Measurements from ENCODE around the gene CEACAM8.

The CEACAM8 gene

GRCh38 chr19:42606660-42607351 is 12.1 kb upstream of the CEACAM8 start:
- H3K4me3 ChIP-seq (ENCODE audit: low read depth in 1 of 2, low read length in 2 of 2) = no peak overlapping the region
- H3K9ac ChIP-seq (ENCODE audit: low read length) = no peak overlapping the region
- no peak overlapping the region for H3K27ac ChIP-seq (ENCODE audit: low read depth, low read length)
- no peaks in the 10 kb centered on the region for H3K4me1 ChIP-seq (ENCODE audit: insufficient read depth, low read length)
- H3K27me3 ChIP-seq (ENCODE audit: control insufficient read depth in 1 of 2, insufficient read depth in 2 of 2, low read length in 2 of 2) = no peaks in the 10 kb centered on the region
- no peaks in the 10 kb centered on the region for H3K36me3 ChIP-seq (ENCODE audit: insufficient read depth, low read length)
- no peaks in the 10 kb centered on the region for H3K9me3 ChIP-seq (ENCODE audit: low read length)

- Histone ChIP-seq H3K9me3 (ENCODE audit: low read length) (no peaks in the 10 kb centered on the region), H3K36me3 (ENCODE audit: insufficient read depth, low read length) (no peaks in the 10 kb centered on the region), H3K27me3 (ENCODE audit: control insufficient read depth in 1 of 2, insufficient read depth in 2 of 2, low read length in 2 of 2) (no peaks in the 10 kb centered on the region), H3K9ac (ENCODE audit: low read length) (no peak overlapping the region), H3K4me1 (ENCODE audit: insufficient read depth, low read length) (no peaks in the 10 kb centered on the region), H3K27ac (ENCODE audit: low read depth, low read length) (no peak overlapping the region), H3K4me3 (ENCODE audit: low read depth in 1 of 2, low read length in 2 of 2) (no peak overlapping the region)
These were observed 7.2 kb upstream of the CEACAM8 start for GRCh38 chr19:42601811-42602443.

DNA sequence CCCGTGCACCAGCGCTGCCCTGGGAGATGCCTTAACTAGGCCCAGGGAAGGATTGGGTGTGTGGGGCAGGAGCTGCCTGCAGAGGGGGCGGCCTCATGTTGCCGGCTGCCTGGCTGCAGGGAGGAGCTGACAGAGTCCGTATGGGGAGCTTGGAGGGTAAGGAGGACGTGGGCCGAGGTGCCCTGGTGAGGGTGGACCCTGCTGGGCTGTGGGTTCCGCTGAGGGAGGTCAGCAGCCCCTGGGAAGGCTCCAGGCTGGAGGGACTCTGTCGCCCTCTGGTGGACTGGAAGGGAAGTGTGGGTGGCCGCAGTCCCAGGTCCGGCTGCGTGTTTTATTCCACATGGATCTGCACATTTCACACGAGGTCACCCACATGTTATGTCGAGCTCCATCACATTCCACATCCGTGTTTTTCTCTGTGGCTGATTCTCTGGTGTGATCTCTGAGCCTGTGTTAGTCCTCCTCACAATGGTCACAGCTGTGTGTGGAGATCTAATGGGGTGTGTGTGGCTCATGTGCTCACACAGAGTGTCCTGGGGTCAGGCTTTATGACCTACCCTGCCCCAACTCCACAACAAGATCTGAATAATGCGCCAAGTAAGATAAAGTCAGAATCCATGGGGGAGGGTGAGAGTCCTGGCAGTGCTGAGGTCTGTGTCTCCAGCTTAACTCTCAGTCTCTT is 1.8 kb upstream of the CEACAM8 start:
- Histone ChIP-seq H3K4me3 (ENCODE audit: low read depth in 1 of 2, low read length in 2 of 2) (no peak overlapping the region), H3K9ac (ENCODE audit: low read length) (no peak overlapping the region), H3K9me3 (ENCODE audit: low read length) (no peaks in the 10 kb centered on the region), H3K4me1 (ENCODE audit: insufficient read depth, low read length) (no peaks in the 10 kb centered on the region), H3K27me3 (ENCODE audit: control insufficient read depth in 1 of 2, insufficient read depth in 2 of 2, low read length in 2 of 2) (peaks cover 0 to 8% of the 10 kb centered on the region in 2 donors), H3K27ac (ENCODE audit: low read depth, low read length) (no peak overlapping the region), H3K36me3 (ENCODE audit: insufficient read depth, low read length) (no peaks in the 10 kb centered on the region)

- Histone ChIP-seq H3K9me3 (ENCODE audit: low read length) (no peaks in the 10 kb centered on the region), H3K4me1 (ENCODE audit: insufficient read depth, low read length) (no peaks in the 10 kb centered on the region), H3K36me3 (ENCODE audit: insufficient read depth, low read length) (no peaks in the 10 kb centered on the region), H3K27me3 (ENCODE audit: control insufficient read depth in 1 of 2, insufficient read depth in 2 of 2, low read length in 2 of 2) (peaks cover 0 to 8% of the 10 kb centered on the region in 2 donors), H3K9ac (ENCODE audit: low read length) (no peak overlapping the region), H3K27ac (ENCODE audit: low read depth, low read length) (no peak overlapping the region), H3K4me3 (ENCODE audit: low read depth in 1 of 2, low read length in 2 of 2) (no peak overlapping the region)
These were observed 937 bp upstream of the CEACAM8 start for GRCh38 chr19:42595550-42596172.

- no peak overlapping the region for H3K9ac ChIP-seq (ENCODE audit: low read length)
- H3K4me3 ChIP-seq (ENCODE audit: low read depth in 1 of 2, low read length in 2 of 2) = no peak overlapping the region
- H3K9me3 ChIP-seq (ENCODE audit: low read length) = no peaks in the 10 kb centered on the region
- H3K36me3 ChIP-seq (ENCODE audit: insufficient read depth, low read length) = no peaks in the 10 kb centered on the region
- no peak overlapping the region for H3K27ac ChIP-seq (ENCODE audit: low read depth, low read length)
- H3K4me1 ChIP-seq (ENCODE audit: insufficient read depth, low read length) = no peaks in the 10 kb centered on the region
- H3K27me3 ChIP-seq (ENCODE audit: control insufficient read depth in 1 of 2, insufficient read depth in 2 of 2, low read length in 2 of 2) = no peaks in the 10 kb centered on the region
These were observed 4.9 kb downstream of the CEACAM8 start for GRCh38 chr19:42589792-42590191.

DNA sequence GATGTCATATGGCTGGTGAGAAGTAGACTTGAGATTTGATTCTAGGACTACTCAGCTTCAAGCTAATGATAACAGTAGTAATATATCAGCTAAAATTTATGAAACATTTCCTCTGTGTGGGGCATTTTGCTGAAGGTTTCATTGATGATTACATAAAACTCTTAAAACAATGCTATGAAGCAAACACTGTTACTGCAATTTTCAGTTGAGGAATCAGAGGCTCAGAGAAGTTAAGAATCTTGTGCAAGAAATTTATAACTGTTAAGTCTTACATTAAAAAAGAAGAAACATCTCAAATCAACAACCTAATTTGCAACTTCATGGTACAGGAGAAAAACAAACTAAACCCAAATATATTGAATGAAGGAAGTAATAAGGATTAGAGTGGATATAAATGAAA is 10.3 kb downstream of the CEACAM8 start:
- H3K9me3 ChIP-seq (ENCODE audit: low read length) = no peaks in the 10 kb centered on the region
- no peak overlapping the region for H3K9ac ChIP-seq (ENCODE audit: low read length)
- no peak overlapping the region for H3K27ac ChIP-seq (ENCODE audit: low read depth, low read length)
- no peaks in the 10 kb centered on the region for H3K4me1 ChIP-seq (ENCODE audit: insufficient read depth, low read length)
- H3K4me3 ChIP-seq (ENCODE audit: low read depth in 1 of 2, low read length in 2 of 2) = no peak overlapping the region
- H3K36me3 ChIP-seq (ENCODE audit: insufficient read depth, low read length) = no peaks in the 10 kb centered on the region
- H3K27me3 ChIP-seq (ENCODE audit: control insufficient read depth in 1 of 2, insufficient read depth in 2 of 2, low read length in 2 of 2) = no peaks in the 10 kb centered on the region

DNA sequence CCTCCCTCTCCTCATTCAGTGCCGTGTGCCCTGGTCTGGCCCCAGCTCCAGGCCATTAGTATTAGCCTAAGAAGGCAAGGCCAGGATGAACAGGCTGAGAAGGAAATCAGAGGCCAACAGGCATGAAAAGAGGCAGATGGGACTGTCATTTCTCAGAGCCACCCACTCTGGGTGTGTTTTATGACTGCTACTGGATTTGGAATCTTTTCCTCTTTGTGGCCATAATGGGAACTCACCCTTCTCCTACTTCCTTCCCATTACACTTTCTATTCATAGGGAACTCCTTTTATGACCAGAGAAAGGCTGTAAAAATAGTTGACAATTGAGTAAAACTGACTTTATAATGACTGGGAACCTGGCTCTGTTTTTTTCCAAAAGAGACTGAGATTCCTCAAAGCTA is 17.7 kb downstream of the CEACAM8 start:
- Histone ChIP-seq H3K9me3 (ENCODE audit: low read length) (no peaks in the 10 kb centered on the region), H3K36me3 (ENCODE audit: insufficient read depth, low read length) (no peaks in the 10 kb centered on the region), H3K9ac (ENCODE audit: low read length) (no peak overlapping the region), H3K27me3 (ENCODE audit: control insufficient read depth in 1 of 2, insufficient read depth in 2 of 2, low read length in 2 of 2) (no peaks in the 10 kb centered on the region), H3K4me1 (ENCODE audit: insufficient read depth, low read length) (no peaks in the 10 kb centered on the region), H3K27ac (ENCODE audit: low read depth, low read length) (no peak overlapping the region), H3K4me3 (ENCODE audit: low read depth in 1 of 2, low read length in 2 of 2) (no peak overlapping the region)

- no peaks in the 10 kb centered on the region for H3K4me1 ChIP-seq (ENCODE audit: insufficient read depth, low read length)
- H3K36me3 ChIP-seq (ENCODE audit: insufficient read depth, low read length) = no peaks in the 10 kb centered on the region
- H3K27ac ChIP-seq (ENCODE audit: low read depth, low read length) = no peak overlapping the region
- no peaks in the 10 kb centered on the region for H3K27me3 ChIP-seq (ENCODE audit: control insufficient read depth in 1 of 2, insufficient read depth in 2 of 2, low read length in 2 of 2)
- H3K9me3 ChIP-seq (ENCODE audit: low read length) = no peaks in the 10 kb centered on the region
- H3K4me3 ChIP-seq (ENCODE audit: low read depth in 1 of 2, low read length in 2 of 2) = no peak overlapping the region
- no peak overlapping the region for H3K9ac ChIP-seq (ENCODE audit: low read length)
These were observed 18.5 kb downstream of the CEACAM8 start for GRCh38 chr19:42576241-42576640.

- Histone ChIP-seq H3K36me3 (ENCODE audit: insufficient read depth, low read length) (no peaks in the 10 kb centered on the region), H3K27me3 (ENCODE audit: control insufficient read depth in 1 of 2, insufficient read depth in 2 of 2, low read length in 2 of 2) (no peaks in the 10 kb centered on the region), H3K9me3 (ENCODE audit: low read length) (no peaks in the 10 kb centered on the region), H3K4me3 (ENCODE audit: low read depth in 1 of 2, low read length in 2 of 2) (no peak overlapping the region), H3K4me1 (ENCODE audit: insufficient read depth, low read length) (no peaks in the 10 kb centered on the region), H3K27ac (ENCODE audit: low read depth, low read length) (no peak overlapping the region), H3K9ac (ENCODE audit: low read length) (no peak overlapping the region)
These were observed 21.1 kb downstream of the CEACAM8 start for GRCh38 chr19:42573642-42574041.

DNA sequence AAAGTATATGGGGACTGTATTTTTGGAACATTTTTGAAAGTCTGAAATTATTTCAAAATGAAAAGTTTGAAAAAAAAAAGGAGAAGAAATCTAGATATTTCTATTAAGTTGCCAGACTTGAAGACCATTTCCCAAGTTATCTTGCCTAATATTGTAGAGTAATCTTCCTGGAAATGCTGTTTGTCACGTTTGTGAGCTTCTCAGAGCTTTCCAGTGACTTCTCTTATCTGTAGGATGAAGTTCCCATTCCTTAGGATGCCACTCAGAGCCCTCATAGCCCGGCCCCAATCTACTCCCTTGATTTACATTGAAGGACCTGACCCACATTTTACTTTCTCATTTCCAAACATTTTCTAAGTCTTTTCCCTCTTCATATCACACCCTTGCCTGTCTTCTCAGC is 23.6 kb downstream of the CEACAM8 start:
- no peak overlapping the region for H3K4me3 ChIP-seq (ENCODE audit: low read depth in 1 of 2, low read length in 2 of 2)
- H3K9ac ChIP-seq (ENCODE audit: low read length) = no peak overlapping the region
- H3K27ac ChIP-seq (ENCODE audit: low read depth, low read length) = no peak overlapping the region
- no peaks in the 10 kb centered on the region for H3K4me1 ChIP-seq (ENCODE audit: insufficient read depth, low read length)
- no peaks in the 10 kb centered on the region for H3K9me3 ChIP-seq (ENCODE audit: low read length)
- no peaks in the 10 kb centered on the region for H3K36me3 ChIP-seq (ENCODE audit: insufficient read depth, low read length)
- H3K27me3 ChIP-seq (ENCODE audit: control insufficient read depth in 1 of 2, insufficient read depth in 2 of 2, low read length in 2 of 2) = no peaks in the 10 kb centered on the region

- H3K4me1 ChIP-seq (ENCODE audit: insufficient read depth, low read length) = no peaks in the 10 kb centered on the region
- H3K9me3 ChIP-seq (ENCODE audit: low read length) = no peaks in the 10 kb centered on the region
- H3K36me3 ChIP-seq (ENCODE audit: insufficient read depth, low read length) = no peaks in the 10 kb centered on the region
- H3K27ac ChIP-seq (ENCODE audit: low read depth, low read length) = no peak overlapping the region
- H3K4me3 ChIP-seq (ENCODE audit: low read depth in 1 of 2, low read length in 2 of 2) = no peak overlapping the region
- H3K9ac ChIP-seq (ENCODE audit: low read length) = no peak overlapping the region
- H3K27me3 ChIP-seq (ENCODE audit: control insufficient read depth in 1 of 2, insufficient read depth in 2 of 2, low read length in 2 of 2) = no peaks in the 10 kb centered on the region
These were observed 25.5 kb downstream of the CEACAM8 start for GRCh38 chr19:42569193-42569592.

Data from muscle layer of colon (tissue), 2 donors.